ENCODE results near the gene HOXA4.

GRCh38 chr7:27167916-27168264 lies 37.3 kb upstream of the HOXA4 start:
- no peak for TF ChIP-seq PAX5 (IDR thresholded peaks at IDR 0.05; ENCODE audit: insufficient read depth, low read length, severe bottlenecking)
- TF ChIP-seq POLR2AphosphoS5 (IDR thresholded peaks at IDR 0.05; ENCODE audit: low read depth, low read length) = no peak
- no peak for TF ChIP-seq POLR2A (IDR thresholded peaks at IDR 0.05; ENCODE audit: low read depth, low read length)
- TF ChIP-seq TAF1 (IDR thresholded peaks at IDR 0.05; ENCODE audit: low read depth, low read length) = no peak
- no peak for TF ChIP-seq SPI1 (IDR thresholded peaks at IDR 0.05; ENCODE audit: low read depth, low read length)
- TF ChIP-seq POU2F2 (IDR thresholded peaks at IDR 0.05; ENCODE audit: low read depth, low read length) = no peak
